Mesendoderm (in vitro differentiated cells): Measurements from ENCODE around the gene RPS27L.

Experiments used
- DNase-seq: peaks from one replicate; pipeline ENCODE4 v3.0.0; 2013
- H2AK5ac ChIP-seq: 2 replicates; pipeline ENCODE4 v1.6.1; 2013; ENCODE audit warnings: low read length, inconsistent platforms
- H2BK120ac ChIP-seq: 2 replicates; pipeline ENCODE4 v1.6.1; 2013; ENCODE audit warnings: low read depth, mild to moderate bottlenecking, low read length, moderate library complexity, mixed read lengths
- H2BK15ac ChIP-seq: replicated peaks from 2 replicates; pipeline ENCODE4 v1.6.1; 2013; ENCODE audit warnings: low read depth, mild to moderate bottlenecking, moderate library complexity
- H2BK5ac ChIP-seq: 2 replicates; pipeline ENCODE4 v1.6.1; 2013; ENCODE audit warnings: low read length, inconsistent platforms
- H3K18ac ChIP-seq: 2 replicates; pipeline ENCODE4 v1.6.1; 2013; ENCODE audit warnings: mild to moderate bottlenecking, low read length, mixed read lengths
- H3K23ac ChIP-seq: one replicate; pipeline ENCODE4 v1.6.1; 2013; ENCODE audit warnings: low read length
- H3K27ac ChIP-seq: 2 replicates; pipeline ENCODE4 v1.5.1; 2013; ENCODE audit warnings: low read depth, mild to moderate bottlenecking, inconsistent platforms, low read length, moderate library complexity
- H3K27me3 ChIP-seq: 2 replicates; pipeline ENCODE4 v1.6.1; 2013; ENCODE audit warnings: low read length, control low read depth, mild to moderate bottlenecking, inconsistent platforms; ENCODE audit not compliant: insufficient read depth, poor library complexity
- H3K36me3 ChIP-seq: 2 replicates; pipeline ENCODE4 v1.6.1; 2013; ENCODE audit warnings: low read length, inconsistent platforms; ENCODE audit not compliant: control insufficient read depth, insufficient read depth
- H3K4ac ChIP-seq: one replicate; pipeline ENCODE4 v1.6.1; 2013; ENCODE audit warnings: low read depth, mild to moderate bottlenecking, low read length, moderate library complexity
- H3K4me1 ChIP-seq: 2 replicates; pipeline ENCODE4 v1.6.1; 2013; ENCODE audit warnings: low read depth, low read length, inconsistent platforms; ENCODE audit not compliant: control insufficient read depth
- H3K4me2 ChIP-seq: 2 replicates; pipeline ENCODE4 v1.6.1; 2013; ENCODE audit warnings: low read length
- H3K4me3 ChIP-seq: 2 replicates; pipeline ENCODE4 v1.5.1; 2013; ENCODE audit warnings: mild to moderate bottlenecking, low read length
- H3K56ac ChIP-seq: one replicate; pipeline ENCODE4 v1.6.1; 2013; ENCODE audit warnings: low read length
- H3K79me1 ChIP-seq: 2 replicates; pipeline ENCODE4 v1.6.1; 2013; ENCODE audit warnings: low read length, inconsistent platforms
- H3K79me2 ChIP-seq: 2 replicates; pipeline ENCODE4 v1.6.1; 2013; ENCODE audit warnings: mild to moderate bottlenecking, low read length; ENCODE audit not compliant: control insufficient read depth, insufficient read depth
- H3K9ac ChIP-seq: 2 replicates; pipeline ENCODE4 v1.6.1; 2013; ENCODE audit warnings: low read length, inconsistent platforms
- H4K5ac ChIP-seq: one replicate; pipeline ENCODE4 v1.6.1; 2013; ENCODE audit warnings: low read length
- H4K8ac ChIP-seq: one replicate; pipeline ENCODE4 v1.6.1; 2013; ENCODE audit warnings: low read depth, mild to moderate bottlenecking, control low read depth, low read length, moderate library complexity
- WGBS: extraction: QIAGEN DNeasy Blood & Tissue Kit; methylation state at CpG from one replicate; pipeline ENCODE4 v1.1.7; 2013; ENCODE audit warnings: low lambda C conversion rate, missing lambda C conversion rate; ENCODE audit not compliant: insufficient coverage; ENCODE audit errors: extremely low coverage; 5-methylcytosine and 5-hydroxymethylcytosine counted together

RPS27L gene

DNA sequence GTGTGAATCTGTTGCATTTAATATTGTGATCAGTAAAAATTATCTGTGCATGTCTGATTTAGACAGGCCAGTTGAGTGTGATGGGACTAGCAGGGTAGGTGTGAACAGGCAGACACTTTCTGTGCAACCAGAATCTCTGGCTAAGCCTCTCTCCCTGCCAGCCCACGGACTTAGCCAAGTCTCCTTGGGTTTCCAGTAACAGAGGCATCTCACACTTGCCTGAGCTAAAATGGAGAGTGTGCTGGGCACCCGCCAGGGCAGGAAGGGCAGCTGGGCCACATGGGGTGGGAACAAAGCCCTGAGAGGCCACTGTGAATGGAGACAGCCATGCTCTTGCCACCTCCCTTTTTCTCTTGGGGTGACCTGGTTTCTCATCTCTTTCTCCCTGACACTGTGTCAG, 12.5 kb upstream of the RPS27L start:
- H3K4me3 ChIP-seq, result no peak overlapping the region
- no peaks in the 10 kb centered on the region for H3K36me3 ChIP-seq
- H3K4me2 ChIP-seq, result no peak overlapping the region
- no peak overlapping the region for H2BK15ac ChIP-seq
- H3K23ac ChIP-seq, result no peak overlapping the region
- H3K18ac ChIP-seq, result no peak overlapping the region
- no peak for DNase-seq
- no peak overlapping the region for H2AK5ac ChIP-seq
- H3K4ac ChIP-seq, result no peak overlapping the region
- H4K8ac ChIP-seq, result no peak overlapping the region
- no peak overlapping the region for H3K56ac ChIP-seq
- no peak overlapping the region for H3K27ac ChIP-seq
- no peaks in the 10 kb centered on the region for H3K4me1 ChIP-seq
- no peaks in the 10 kb centered on the region for H3K79me1 ChIP-seq
- no peaks in the 10 kb centered on the region for H3K79me2 ChIP-seq
- H2BK120ac ChIP-seq, result no peak overlapping the region
- H3K9ac ChIP-seq, result no peak overlapping the region
- WGBS, result no CpG with 5 or more reads among the region's 2 CpGs
- H3K27me3 ChIP-seq, result no peaks in the 10 kb centered on the region
- no peak overlapping the region for H4K5ac ChIP-seq
- no peak overlapping the region for H2BK5ac ChIP-seq

DNA sequence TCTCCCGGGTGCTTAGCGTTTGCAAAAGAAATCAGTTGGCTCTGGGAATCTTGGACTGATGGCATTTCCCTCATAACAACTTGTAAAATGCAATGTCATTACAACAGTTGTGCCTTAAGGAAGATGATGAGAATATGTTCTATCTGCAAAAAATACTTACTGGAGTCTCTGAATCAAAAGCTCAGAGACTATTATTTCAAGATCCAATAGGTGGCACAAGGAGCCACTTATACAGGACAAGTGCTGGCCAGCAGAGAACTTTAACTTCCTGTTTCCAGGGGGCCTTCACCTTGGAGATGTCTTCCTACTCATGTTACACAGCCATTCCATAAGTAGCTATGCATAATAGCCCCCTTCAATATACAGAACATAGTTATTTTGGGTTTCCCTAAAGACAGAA, 8.9 kb upstream of the RPS27L start:
- Histone ChIP-seq H3K79me2 (no peaks in the 10 kb centered on the region), H3K4ac (no peak overlapping the region), H2BK120ac (no peak overlapping the region), H4K8ac (no peak overlapping the region), H3K4me3 (no peak overlapping the region), H3K27me3 (no peaks in the 10 kb centered on the region), H3K23ac (no peak overlapping the region), H4K5ac (no peak overlapping the region), H2BK15ac (no peak overlapping the region), H2AK5ac (no peak overlapping the region), H3K4me2 (no peak overlapping the region), H2BK5ac (no peak overlapping the region), H3K18ac (no peak overlapping the region), H3K36me3 (no peaks in the 10 kb centered on the region), H3K9ac (no peak overlapping the region), H3K27ac (no peak overlapping the region), H3K79me1 (no peaks in the 10 kb centered on the region), H3K56ac (no peak overlapping the region), H3K4me1 (no peaks in the 10 kb centered on the region)
- DNase-seq, result no peak
- no CpG with 5 or more reads among the region's 2 CpGs for WGBS

DNA sequence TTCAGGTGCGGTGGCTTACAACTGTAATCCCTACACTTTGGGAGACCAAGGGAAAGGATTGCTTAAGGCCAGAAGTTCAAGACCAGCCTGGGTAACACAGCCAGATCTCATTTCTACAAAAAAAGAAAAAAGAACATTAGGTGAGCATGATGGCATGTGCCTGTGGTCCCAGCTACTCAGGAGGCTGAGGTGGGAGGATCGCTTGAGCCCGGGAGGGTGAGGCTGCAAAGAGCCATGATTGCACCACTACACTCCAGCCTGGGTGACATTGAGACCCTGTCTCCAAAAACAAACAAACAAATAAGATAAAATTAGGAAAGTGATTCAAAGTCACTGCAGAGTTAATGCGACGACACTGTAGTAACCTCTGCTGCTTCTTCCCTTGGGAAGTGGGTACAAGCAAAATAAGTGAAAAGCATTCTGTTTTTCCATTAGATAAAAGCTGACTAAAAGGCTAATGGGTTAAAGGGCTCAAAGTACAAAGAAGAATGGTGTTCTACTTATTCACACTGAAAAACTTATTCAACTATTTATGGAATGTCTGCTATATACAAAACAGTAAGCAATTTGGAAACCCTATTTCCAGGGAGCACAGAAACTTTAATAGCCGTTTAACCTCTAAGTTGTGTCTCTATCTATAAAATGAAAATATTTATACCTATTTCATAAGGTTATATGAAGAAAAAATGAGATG, 8.0 kb upstream of the RPS27L start:
- Histone ChIP-seq H3K27me3 (no peaks in the 10 kb centered on the region), H3K18ac (no peak overlapping the region), H3K79me1 (no peaks in the 10 kb centered on the region), H2BK120ac (no peak overlapping the region), H2AK5ac (no peak overlapping the region), H2BK5ac (no peak overlapping the region), H3K27ac (no peak overlapping the region), H3K9ac (no peak overlapping the region), H3K4me1 (no peaks in the 10 kb centered on the region), H3K56ac (no peak overlapping the region), H3K4me3 (no peak overlapping the region), H3K36me3 (no peaks in the 10 kb centered on the region), H2BK15ac (no peak overlapping the region), H3K79me2 (no peaks in the 10 kb centered on the region), H4K5ac (no peak overlapping the region), H4K8ac (no peak overlapping the region), H3K4me2 (no peak overlapping the region), H3K23ac (no peak overlapping the region), H3K4ac (no peak overlapping the region)
- WGBS, result no CpG with 5 or more reads among the region's 6 CpGs
- no peak for DNase-seq

- H2AK5ac ChIP-seq, result no peak overlapping the region
- no peaks in the 10 kb centered on the region for H3K79me1 ChIP-seq
- no peak overlapping the region for H3K9ac ChIP-seq
- no peak overlapping the region for H3K4me2 ChIP-seq
- no peak overlapping the region for H2BK120ac ChIP-seq
- H2BK5ac ChIP-seq, result no peak overlapping the region
- H3K36me3 ChIP-seq, result no peaks in the 10 kb centered on the region
- no peak overlapping the region for H3K4me3 ChIP-seq
- no peak overlapping the region for H3K27ac ChIP-seq
- no peaks in the 10 kb centered on the region for H3K27me3 ChIP-seq
- H3K4me1 ChIP-seq, result no peaks in the 10 kb centered on the region
- H3K18ac ChIP-seq, result no peak overlapping the region
- no peak overlapping the region for H3K4ac ChIP-seq
- no peak for DNase-seq
- no CpG with 5 or more reads among the region's 4 CpGs for WGBS
- no peak overlapping the region for H4K8ac ChIP-seq
- H3K79me2 ChIP-seq, result no peaks in the 10 kb centered on the region
- no peak overlapping the region for H4K5ac ChIP-seq
- no peak overlapping the region for H3K56ac ChIP-seq
- no peak overlapping the region for H2BK15ac ChIP-seq
- H3K23ac ChIP-seq, result no peak overlapping the region
Observed at GRCh38 chr15:63163217-63163616, 5.9 kb upstream of the RPS27L start.

DNA sequence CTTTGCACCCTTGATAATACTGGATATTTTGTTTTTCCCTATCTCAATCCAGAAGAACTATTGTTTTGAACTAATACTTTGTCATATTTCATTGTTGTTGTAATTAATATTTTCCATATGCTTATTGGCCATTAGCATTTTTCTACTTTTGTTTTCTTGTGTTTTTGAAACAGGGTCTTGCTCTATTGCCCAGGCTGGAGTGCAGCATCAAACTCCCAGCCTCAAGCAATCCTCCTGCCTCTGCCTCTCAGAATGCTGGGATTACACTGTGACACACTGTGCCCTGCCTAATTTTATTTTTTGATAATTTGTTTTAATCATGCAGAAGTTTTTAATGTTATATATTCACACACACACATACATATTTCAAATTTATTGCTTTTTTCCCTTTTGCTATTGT, 3.4 kb upstream of the RPS27L start:
- no peaks in the 10 kb centered on the region for H3K27me3 ChIP-seq
- H3K4ac ChIP-seq, result no peak overlapping the region
- H3K79me2 ChIP-seq, result peaks cover 2% of the 10 kb centered on the region
- H3K56ac ChIP-seq, result no peak overlapping the region
- H3K27ac ChIP-seq, result no peak overlapping the region
- DNase-seq, result no peak
- H2BK5ac ChIP-seq, result no peak overlapping the region
- no peak overlapping the region for H3K9ac ChIP-seq
- no peak overlapping the region for H2BK120ac ChIP-seq
- no peak overlapping the region for H4K5ac ChIP-seq
- no peaks in the 10 kb centered on the region for H3K79me1 ChIP-seq
- no peaks in the 10 kb centered on the region for H3K4me1 ChIP-seq
- H2BK15ac ChIP-seq, result no peak overlapping the region
- no peak overlapping the region for H4K8ac ChIP-seq
- no peak overlapping the region for H3K4me3 ChIP-seq
- no peak overlapping the region for H3K4me2 ChIP-seq
- H2AK5ac ChIP-seq, result no peak overlapping the region
- H3K23ac ChIP-seq, result no peak overlapping the region
- no peaks in the 10 kb centered on the region for H3K36me3 ChIP-seq
- no peak overlapping the region for H3K18ac ChIP-seq

- WGBS, result no CpG with 5 or more reads among the region's 18 CpGs
Observed at GRCh38 chr15:63157891-63158431, 684 bp upstream of the RPS27L start.

More at GRCh38 chr15:63157891-63158431, 684 bp upstream of the RPS27L start:
- Histone ChIP-seq H3K23ac (no peak overlapping the region), H3K79me2 (peaks cover 2% of the 10 kb centered on the region), H4K5ac (no peak overlapping the region), H3K4ac (peak overlapping the region; percentile 87), H2BK5ac (no peak overlapping the region), H3K27me3 (no peaks in the 10 kb centered on the region), H3K4me1 (no peaks in the 10 kb centered on the region), H3K18ac (peak overlapping the region; percentile 72), H2BK120ac (no peak overlapping the region), H2AK5ac (no peak overlapping the region), H4K8ac (peak overlapping the region; percentile 84), H3K4me2 (peak overlapping the region; percentile 45), H3K56ac (peak overlapping the region; percentile 95), H3K79me1 (no peaks in the 10 kb centered on the region), H3K27ac (peak overlapping the region; percentile 85), H3K9ac (peak overlapping the region; percentile 85), H3K36me3 (no peaks in the 10 kb centered on the region), H3K4me3 (peak overlapping the region; percentile 75), H2BK15ac (no peak overlapping the region)
- DNase-seq, result peak; percentile 84
